ENCODE results near the gene NAT8. TPM values are rescaled to one million over a fixed set of nuclear protein-coding genes. Genes with fewer than 3 reads are reported as not detected.

The NAT8 gene, protein sequence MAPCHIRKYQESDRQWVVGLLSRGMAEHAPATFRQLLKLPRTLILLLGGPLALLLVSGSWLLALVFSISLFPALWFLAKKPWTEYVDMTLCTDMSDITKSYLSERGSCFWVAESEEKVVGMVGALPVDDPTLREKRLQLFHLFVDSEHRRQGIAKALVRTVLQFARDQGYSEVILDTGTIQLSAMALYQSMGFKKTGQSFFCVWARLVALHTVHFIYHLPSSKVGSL
- total RNA-seq = not detected in 2 replicates

DNA sequence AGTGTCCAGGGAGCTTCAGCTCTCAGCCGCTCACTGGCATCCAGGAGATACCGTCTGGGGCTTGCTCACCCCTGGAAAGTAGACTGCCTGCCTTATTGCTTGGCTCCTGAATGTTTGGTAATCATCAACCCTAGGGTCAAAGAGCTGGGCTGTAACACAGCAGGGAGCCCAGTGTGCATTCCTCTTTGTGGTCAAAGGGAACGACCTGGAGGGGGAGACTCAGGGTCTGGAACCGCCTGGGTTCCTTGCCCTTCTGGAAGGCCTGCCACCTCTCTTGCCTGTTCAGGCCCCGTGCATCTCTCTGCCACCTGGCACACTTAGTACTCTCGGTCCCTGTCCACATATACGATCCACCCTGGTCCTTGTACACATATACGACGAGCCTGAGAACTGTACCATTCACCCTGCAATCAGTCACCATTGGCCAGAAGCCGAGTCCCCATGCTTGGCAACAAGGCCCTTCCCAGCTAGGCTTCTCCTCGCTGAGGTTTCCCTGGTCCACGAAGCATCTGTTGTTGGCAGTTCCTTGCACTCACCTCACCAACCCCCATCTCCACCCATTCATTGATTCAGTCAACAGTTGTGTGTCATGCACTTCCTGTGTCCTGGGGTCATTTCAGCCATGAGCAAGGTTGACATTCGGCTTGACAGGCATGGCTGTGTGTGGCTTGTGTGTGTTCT lies at the start of gene NAT8:
Gene NAT8 (minus strand): TSS at position 85 of the 681 bp plus-strand sequence. CDS start 794 bp downstream, outside the sequence.

Other genes with a start within 250 kb of the NAT8 start
- 31.2 and 31.5 TPM in 2 replicates for gene TPRKB, start 94.9 kb upstream of the NAT8 start, total RNA-seq
- gene DUSP11, start 137.7 kb upstream of the NAT8 start, total RNA-seq = 23.5 and 23.9 TPM in 2 replicates
- gene C2orf78, start 141.8 kb upstream of the NAT8 start, total RNA-seq = not detected in 2 replicates
- 13.6 and 23.3 TPM in 2 replicates for gene STAMBP, start 186.5 kb upstream of the NAT8 start, total RNA-seq

Data from subcutaneous preadipocyte (primary cell).